ENCODE measurements around the gene ADGRV1.

DNA sequence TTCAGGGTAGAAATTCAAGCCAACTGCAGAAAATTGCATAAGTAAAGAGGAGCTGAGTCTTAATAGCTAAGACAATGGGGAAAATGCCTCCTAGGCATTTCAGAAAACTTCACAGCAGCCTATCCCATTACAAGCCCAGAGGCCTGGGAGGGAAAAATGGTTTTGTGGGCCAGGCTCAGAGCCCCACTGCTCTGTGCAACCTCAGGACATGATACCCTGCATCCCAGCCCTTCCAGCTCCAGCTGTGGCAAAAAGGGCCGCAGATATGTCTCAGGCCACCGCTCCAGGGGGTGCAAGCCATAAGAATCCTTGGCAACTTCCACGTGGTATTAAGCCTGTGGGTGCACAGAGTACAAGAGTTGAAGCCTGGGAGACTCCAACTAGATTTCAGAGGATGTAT, 437.5 kb downstream of the ADGRV1 start:
- TF ChIP-seq GATA2 (IDR thresholded peaks at IDR 0.05; ENCODE audit: low read depth, low read length) (no peak), GATA3 (IDR thresholded peaks at IDR 0.05; ENCODE audit: low read depth, low read length) (no peak)
